HepG2 (cell line): ENCODE data around the gene ZNF71. TPM values are rescaled to one million over a fixed set of nuclear protein-coding genes. Genes with fewer than 3 reads are reported as not detected.

Experiments used
- CC2D1A ChIP-seq: sonication (generic); formaldehyde crosslinking; IDR thresholded peaks from 2 replicates; pipeline ENCODE4 v1.8.1; 2023; ENCODE audit warnings: mild to moderate bottlenecking, missing genetic modification reagents
- HOMEZ ChIP-seq: IDR thresholded peaks from 2 replicates; pipeline ENCODE4 v1.6.1; 2016; ENCODE audit warnings: low read depth
- HOXA7 ChIP-seq: sonication (generic); formaldehyde crosslinking; IDR thresholded peaks from 2 replicates; pipeline ENCODE4 v1.8.1; 2022; ENCODE audit warnings: mild to moderate bottlenecking, missing genetic modification reagents, moderate library complexity
- POLR2A ChIP-seq, 2 experiments: IDR thresholded peaks; 2 replicates each; pipeline ENCODE4 v1.6.1; 2011; ENCODE audit warnings: low read depth in 2 of 2, low read length in 2 of 2, mild to moderate bottlenecking in 1 of 2, moderate library complexity in 1 of 2; ENCODE audit not compliant: insufficient read depth in 1 of 2
- RFX5 ChIP-seq: IDR thresholded peaks from 2 replicates; pipeline ENCODE4 v1.6.1; 2011; ENCODE audit warnings: low read depth, low read length, improper control_type of control experiment
- SETDB1 ChIP-seq: sonication (generic); formaldehyde crosslinking; IDR thresholded peaks from 2 replicates; pipeline ENCODE4 v1.5.1; 2020; ENCODE audit warnings: missing genetic modification reagents, mild to moderate bottlenecking, borderline replicate concordance
- SYNCRIP ChIP-seq: fragments of 200-400 bp; formaldehyde crosslinking; IDR thresholded peaks from 2 replicates; pipeline ENCODE4 v1.6.1; 2018; ENCODE audit warnings: mild to moderate bottlenecking, low read depth, low read length; ENCODE audit not compliant: insufficient read depth
- XRCC5 ChIP-seq: fragments of 200-400 bp; formaldehyde crosslinking; optimal IDR thresholded peaks from 2 replicates; pipeline ENCODE3; 2017; ENCODE audit warnings: mild to moderate bottlenecking, low read length
- ZBTB21 ChIP-seq: sonication (generic); formaldehyde crosslinking; IDR thresholded peaks from 2 replicates; pipeline ENCODE4 v1.4.0; 2020; ENCODE audit warnings: missing genetic modification reagents
- ZFP91 ChIP-seq: sonication (generic); formaldehyde crosslinking; IDR thresholded peaks from 2 replicates; pipeline ENCODE4 v1.9.0; 2022; ENCODE audit warnings: missing genetic modification reagents, mild to moderate bottlenecking, borderline replicate concordance
- ZKSCAN5 ChIP-seq: sonication (generic); formaldehyde crosslinking; IDR thresholded peaks from 2 replicates; pipeline ENCODE4 v1.5.1; 2020; ENCODE audit warnings: mild to moderate bottlenecking, missing genetic modification reagents
- ZNF350 ChIP-seq: sonication (generic); formaldehyde crosslinking; IDR thresholded peaks from 2 replicates; pipeline ENCODE4 v1.4.0; 2020; ENCODE audit warnings: mild to moderate bottlenecking, low read depth, missing genetic modification reagents, borderline replicate concordance
- ZNF496 ChIP-seq: sonication (generic); formaldehyde crosslinking; IDR thresholded peaks from 2 replicates; pipeline ENCODE4 v1.8.1; 2023; ENCODE audit warnings: mild to moderate bottlenecking, moderate library complexity, missing genetic modification reagents; ENCODE audit not compliant: insufficient replicate concordance
- ZNF563 ChIP-seq: sonication (generic); formaldehyde crosslinking; IDR thresholded peaks from 2 replicates; pipeline ENCODE4 v1.8.0; 2022; ENCODE audit warnings: mild to moderate bottlenecking, moderate library complexity, missing genetic modification reagents
- polyA plus RNA-seq, 8 experiments: library from polyadenylated mRNA; depleted of rRNA in 3 of 8; stranded (reverse) in 7 of 8; unstranded in 1 of 8; fragments of >200 nt; fragmentation: Illumina TruSeq in 4 of 8; extraction: Trizol in 4 of 8; gene quantifications; 2 replicates each; pipeline versions ENCODE4 v1.2.1 to v1.2.3, GENCODE V29; 2011 to 2016; ENCODE audit warnings: low read depth in 4 of 8, missing spikeins in 1 of 8, mixed read lengths in 1 of 8; ENCODE audit not compliant: insufficient read depth in 1 of 8
- total RNA-seq, 5 experiments: library from RNA; depleted of rRNA; stranded (reverse); fragments of >200 nt; fragmentation: Illumina TruSeq; extraction: Trizol; gene quantifications; 2 replicates each; pipeline ENCODE4 v1.2.3, GENCODE V29; 2016; ENCODE audit warnings: low read depth in 1 of 5
- TF ChIP-seq, protein P1 (sequence below): sonication (generic); formaldehyde crosslinking; IDR thresholded peaks from 2 replicates; pipeline ENCODE4 v1.8.0; 2022; ENCODE audit warnings: mild to moderate bottlenecking, missing genetic modification reagents, borderline replicate concordance
- TF ChIP-seq, protein P2 (sequence below): sonication (generic); formaldehyde crosslinking; IDR thresholded peaks from 2 replicates; pipeline ENCODE4 v1.8.0; 2022; ENCODE audit warnings: low read depth, missing genetic modification reagents
- TF ChIP-seq, protein P3 (sequence below): sonication (generic); formaldehyde crosslinking; conservative IDR thresholded peaks from 2 replicates; pipeline ENCODE4 v1.4.0; 2020; ENCODE audit warnings: missing genetic modification reagents
- TF ChIP-seq, protein P4 (sequence below): sonication (generic); formaldehyde crosslinking; IDR thresholded peaks from 2 replicates; pipeline ENCODE4 v1.8.0; 2022; ENCODE audit warnings: missing genetic modification reagents, mild to moderate bottlenecking, inconsistent platforms, borderline replicate concordance

The ZNF71 gene
- total and polyA plus RNA-seq, 2 of the 13 experiments (the other 11 are each of a cell fraction or from before 2014, with no cell fraction given), result 2.2 to 4.4 TPM

DNA sequence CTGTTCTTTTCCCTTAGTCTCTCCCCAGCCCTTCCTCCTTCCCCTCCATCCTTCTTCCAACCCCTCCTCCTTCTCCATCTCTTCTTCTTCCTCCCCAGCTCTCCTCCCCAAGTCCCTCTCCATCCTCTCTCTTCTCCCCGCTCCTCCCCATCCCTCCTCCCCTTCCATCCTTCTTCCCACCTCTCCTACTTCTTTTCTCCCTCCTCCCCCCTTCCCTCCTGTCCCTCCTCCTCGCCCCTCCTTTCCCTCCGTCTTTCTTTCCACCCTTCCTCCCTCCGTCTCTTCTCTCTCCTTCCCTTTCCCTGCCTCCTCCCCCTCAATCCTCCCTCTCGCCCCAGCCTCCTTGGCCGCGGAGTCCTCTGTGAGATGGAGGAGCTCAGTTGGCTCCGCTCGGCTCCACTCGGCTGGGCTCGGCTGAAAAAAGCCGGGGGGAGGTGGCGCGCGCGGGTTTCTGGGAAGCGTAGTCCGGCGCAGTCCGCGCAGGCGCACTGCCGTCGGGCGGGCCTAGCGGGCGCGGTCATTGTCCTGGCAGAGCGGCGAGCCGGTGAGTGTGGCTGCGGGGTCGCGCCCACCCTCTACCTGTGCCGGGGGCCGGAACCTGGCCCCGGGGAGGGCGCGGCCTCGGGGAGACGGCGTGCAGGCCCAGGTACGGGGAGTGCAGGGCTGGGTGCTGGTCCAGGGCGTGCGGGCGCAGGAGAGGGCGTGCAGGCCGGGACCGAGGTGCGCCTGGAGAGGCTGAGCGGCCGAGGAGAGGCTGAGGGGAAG lies at the start of gene ZNF71 (continued):
- TF ChIP-seq, protein P1, sequence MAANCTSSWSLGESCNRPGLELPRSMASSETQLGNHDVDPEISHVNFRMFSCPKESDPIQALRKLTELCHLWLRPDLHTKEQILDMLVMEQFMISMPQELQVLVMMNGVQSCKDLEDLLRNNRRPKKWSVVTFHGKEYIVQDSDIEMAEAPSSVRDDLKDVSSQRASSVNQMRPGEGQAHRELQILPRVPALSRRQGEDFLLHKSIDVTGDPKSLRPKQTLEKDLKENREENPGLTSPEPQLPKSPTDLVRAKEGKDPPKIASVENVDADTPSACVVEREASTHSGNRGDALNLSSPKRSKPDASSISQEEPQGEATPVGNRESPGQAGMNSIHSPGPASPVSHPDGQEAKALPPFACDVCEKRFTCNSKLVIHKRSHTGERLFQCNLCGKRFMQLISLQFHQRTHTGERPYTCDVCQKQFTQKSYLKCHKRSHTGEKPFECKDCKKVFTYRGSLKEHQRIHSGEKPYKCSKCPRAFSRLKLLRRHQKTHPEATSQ (CRISPR knock-in tag), result no peak; the same call in 1 of the 2 replicates
- TF ChIP-seq SETDB1 (CRISPR knock-in tag) (no peak), ZKSCAN5 (CRISPR knock-in tag) (no peak), POLR2A (IDR thresholded peaks at IDR 0.05; ENCODE audit: insufficient read depth in 1 of 2, low read depth in 2 of 2, low read length in 2 of 2) (peak in 1 of 2 experiments; percentile 65; a peak in 1 of 4 replicates), SYNCRIP (no peak), CC2D1A (CRISPR knock-in tag) (no peak), ZNF563 (peak; percentile 89), ZNF496 (no peak), ZFP91 (CRISPR knock-in tag) (peak; percentile 82; the same call in 1 of the 2 replicates), HOMEZ (CRISPR knock-in tag) (peak; percentile 12; the same call in 1 of the 2 replicates), RFX5 (no peak), XRCC5 (peak; percentile 23), ZBTB21 (CRISPR knock-in tag) (no peak), HOXA7 (CRISPR knock-in tag) (no peak), ZNF350 (CRISPR knock-in tag) (no peak)
- TF ChIP-seq, protein P2, sequence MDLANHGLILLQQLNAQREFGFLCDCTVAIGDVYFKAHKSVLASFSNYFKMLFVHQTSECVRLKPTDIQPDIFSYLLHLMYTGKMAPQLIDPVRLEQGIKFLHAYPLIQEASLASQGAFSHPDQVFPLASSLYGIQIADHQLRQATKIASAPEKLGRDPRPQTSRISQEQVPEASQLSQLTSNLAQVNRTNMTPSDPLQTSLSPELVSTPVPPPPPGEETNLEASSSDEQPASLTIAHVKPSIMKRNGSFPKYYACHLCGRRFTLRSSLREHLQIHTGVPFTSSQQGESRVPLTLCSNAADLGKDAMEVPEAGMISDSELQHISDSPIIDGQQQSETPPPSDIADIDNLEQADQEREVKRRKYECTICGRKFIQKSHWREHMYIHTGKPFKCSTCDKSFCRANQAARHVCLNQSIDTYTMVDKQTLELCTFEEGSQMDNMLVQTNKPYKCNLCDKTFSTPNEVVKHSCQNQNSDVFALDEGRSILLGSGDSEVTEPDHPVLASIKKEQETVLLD, result no peak
- TF ChIP-seq, protein P3, sequence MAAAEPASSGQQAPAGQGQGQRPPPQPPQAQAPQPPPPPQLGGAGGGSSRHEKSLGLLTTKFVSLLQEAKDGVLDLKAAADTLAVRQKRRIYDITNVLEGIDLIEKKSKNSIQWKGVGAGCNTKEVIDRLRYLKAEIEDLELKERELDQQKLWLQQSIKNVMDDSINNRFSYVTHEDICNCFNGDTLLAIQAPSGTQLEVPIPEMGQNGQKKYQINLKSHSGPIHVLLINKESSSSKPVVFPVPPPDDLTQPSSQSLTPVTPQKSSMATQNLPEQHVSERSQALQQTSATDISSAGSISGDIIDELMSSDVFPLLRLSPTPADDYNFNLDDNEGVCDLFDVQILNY (CRISPR knock-in tag), result no peak
- TF ChIP-seq, protein P4, sequence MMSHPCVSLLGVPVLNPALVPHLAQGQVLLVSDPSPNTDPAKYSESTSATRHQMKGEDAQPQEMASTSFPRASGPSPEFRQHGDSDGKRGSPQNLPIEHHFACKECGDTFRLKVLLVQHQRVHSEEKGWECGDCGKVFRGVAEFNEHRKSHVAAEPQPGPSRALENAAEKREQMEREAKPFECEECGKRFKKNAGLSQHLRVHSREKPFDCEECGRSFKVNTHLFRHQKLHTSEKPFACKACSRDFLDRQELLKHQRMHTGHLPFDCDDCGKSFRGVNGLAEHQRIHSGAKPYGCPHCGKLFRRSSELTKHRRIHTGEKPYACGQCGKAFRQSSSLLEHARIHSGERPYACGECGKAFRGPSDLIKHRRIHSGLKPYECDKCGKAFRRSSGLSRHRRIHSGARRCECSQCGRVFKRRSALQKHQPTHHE, result no peak
